Suprapubic skin (tissue), 4 donors: ENCODE data around the gene MOV10.

ENCODE experiments used
- POLR2A ChIP-seq, 2 donors: fragments of 450-650 bp; IDR thresholded peaks; one replicate each; pipeline ENCODE4 v1.6.1; 2017; ENCODE audit warnings: antibody characterized with exemption in 2 of 2, mild to moderate bottlenecking in 2 of 2, moderate library complexity in 2 of 2
- POLR2AphosphoS5 ChIP-seq, 3 donors: sonication (generic); formaldehyde crosslinking; IDR thresholded peaks; one replicate each; pipeline ENCODE4 v1.6.1; 2017; ENCODE audit warnings: antibody characterized with exemption in 3 of 3
- TF ChIP-seq, protein P1 (sequence below), 2 donors: fragments of 200-600 bp in 1 of 2; fragments of 450-650 bp in 1 of 2; sonication (generic) in 1 of 2; IDR thresholded peaks; one replicate each; pipeline ENCODE4 v1.5.1; 2016 to 2019; ENCODE audit warnings: antibody characterized with exemption in 2 of 2, mild to moderate bottlenecking in 1 of 2, moderate library complexity in 1 of 2

DNA sequence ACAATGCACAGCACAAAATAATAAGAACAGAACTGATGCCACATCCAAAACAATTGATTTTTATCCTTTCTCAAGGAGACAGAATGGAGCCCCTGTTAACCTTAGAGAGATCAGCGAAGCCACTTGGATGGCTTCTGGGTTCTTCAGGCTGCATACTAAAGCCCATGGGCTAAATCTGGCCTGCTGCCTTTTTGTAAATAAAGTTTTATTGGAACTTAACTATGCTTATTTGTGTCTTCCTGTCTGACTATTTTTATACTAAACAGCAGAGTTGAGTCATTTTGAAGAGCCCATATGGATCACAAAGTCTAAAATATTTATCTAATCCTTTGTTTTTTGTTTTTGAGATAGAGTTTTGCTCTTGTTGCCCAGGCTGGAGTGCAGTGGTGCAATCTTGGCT is 57.0 kb downstream of the MOV10 start:
- TF ChIP-seq, protein P1, sequence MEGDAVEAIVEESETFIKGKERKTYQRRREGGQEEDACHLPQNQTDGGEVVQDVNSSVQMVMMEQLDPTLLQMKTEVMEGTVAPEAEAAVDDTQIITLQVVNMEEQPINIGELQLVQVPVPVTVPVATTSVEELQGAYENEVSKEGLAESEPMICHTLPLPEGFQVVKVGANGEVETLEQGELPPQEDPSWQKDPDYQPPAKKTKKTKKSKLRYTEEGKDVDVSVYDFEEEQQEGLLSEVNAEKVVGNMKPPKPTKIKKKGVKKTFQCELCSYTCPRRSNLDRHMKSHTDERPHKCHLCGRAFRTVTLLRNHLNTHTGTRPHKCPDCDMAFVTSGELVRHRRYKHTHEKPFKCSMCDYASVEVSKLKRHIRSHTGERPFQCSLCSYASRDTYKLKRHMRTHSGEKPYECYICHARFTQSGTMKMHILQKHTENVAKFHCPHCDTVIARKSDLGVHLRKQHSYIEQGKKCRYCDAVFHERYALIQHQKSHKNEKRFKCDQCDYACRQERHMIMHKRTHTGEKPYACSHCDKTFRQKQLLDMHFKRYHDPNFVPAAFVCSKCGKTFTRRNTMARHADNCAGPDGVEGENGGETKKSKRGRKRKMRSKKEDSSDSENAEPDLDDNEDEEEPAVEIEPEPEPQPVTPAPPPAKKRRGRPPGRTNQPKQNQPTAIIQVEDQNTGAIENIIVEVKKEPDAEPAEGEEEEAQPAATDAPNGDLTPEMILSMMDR (IDR thresholded peaks at IDR 0.05): no peak
- TF ChIP-seq POLR2A (IDR thresholded peaks at IDR 0.05) (no peak), POLR2AphosphoS5 (IDR thresholded peaks at IDR 0.05) (no peak)
